ENCODE data around the gene PDZD2.

GRCh38 chr5:31823472-31823871 lies 184.5 kb downstream of the PDZD2 start:
- TF ChIP-seq CTCF (IDR thresholded peaks at IDR 0.05; ENCODE audit: poor library complexity, severe bottlenecking) (no peak), TAF1 (IDR thresholded peaks at IDR 0.05; ENCODE audit: low read depth) (no peak), POLR2AphosphoS5 (IDR thresholded peaks at IDR 0.05) (no peak), EZH2 (IDR thresholded peaks at IDR 0.05; ENCODE audit: borderline replicate concordance, insufficient read depth, low read length, poor library complexity, severe bottlenecking) (no peak), RAD21 (conservative IDR thresholded peaks at IDR 0.05) (no peak), SMC3 (conservative IDR thresholded peaks at IDR 0.05; ENCODE audit: poor library complexity) (no peak), EP300 (conservative IDR thresholded peaks at IDR 0.05; ENCODE audit: poor library complexity, severe bottlenecking) (no peak), REST (IDR thresholded peaks at IDR 0.05; ENCODE audit: borderline replicate concordance) (no peak), MXI1 (conservative IDR thresholded peaks at IDR 0.05; ENCODE audit: poor library complexity, severe bottlenecking) (no peak)
